Activated CD8-positive, alpha-beta memory T cell treated with anti-CD3 and anti-CD28 coated beads, Interleukin-2, amount 50 U/mL, for 1 hour (primary cell): ENCODE data around the gene SCN10A.
A peak's percentile ranks its signal among the peaks of the same experiment; 100 is the strongest.

Experiments used
- DNase-seq: peaks from one replicate; pipeline ENCODE4 v3.0.0-alpha.2; 2020; ENCODE audit errors: extremely low read depth

Gene SCN10A

GRCh38 chr3:38651153-38651789, 164.7 kb downstream of the SCN10A start:
- peak; percentile 32 for DNase-seq

- DNase-seq, result no peak
Measured at GRCh38 chr3:38650248-38650951, 165.6 kb downstream of the SCN10A start.

- DNase-seq, result no peak
Measured at GRCh38 chr3:38649500-38650247, 166.3 kb downstream of the SCN10A start, which contains the start of gene SCN5A. Gene SCN5A (minus strand): TSS chr3:38649687. CDS start chr3:38633307, 16,380 bp downstream.

GRCh38 chr3:38648659-38649499, 167.1 kb downstream of the SCN10A start:
- DNase-seq, result no peak

GRCh38 chr3:38648024-38648658, 167.9 kb downstream of the SCN10A start:
- no peak for DNase-seq

- no peak for DNase-seq
Measured at GRCh38 chr3:38647217-38647970, 168.6 kb downstream of the SCN10A start.
